Measurements from ENCODE around the gene ST6GAL2.

The ST6GAL2 gene

DNA sequence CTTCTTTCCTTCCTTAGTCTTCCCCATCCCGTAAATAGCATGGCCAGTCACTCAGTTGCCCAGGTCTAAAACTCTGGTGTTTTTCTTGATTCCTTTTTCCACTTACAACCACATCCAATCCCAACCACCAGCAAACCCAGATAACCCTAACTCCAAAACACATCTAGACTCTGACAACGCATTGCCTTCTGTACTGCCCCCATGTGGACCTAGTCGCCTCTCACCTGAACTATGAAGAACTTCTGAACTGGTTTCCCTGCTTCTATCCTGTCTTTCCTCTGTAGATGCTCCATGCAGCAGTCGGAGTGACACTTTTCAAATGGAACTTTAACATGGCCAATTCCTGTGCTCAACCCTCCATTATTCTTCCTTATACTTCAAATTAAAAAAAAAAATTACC lies 26.5 kb downstream of the ST6GAL2 start:
- no peak for DNase-seq

DNA sequence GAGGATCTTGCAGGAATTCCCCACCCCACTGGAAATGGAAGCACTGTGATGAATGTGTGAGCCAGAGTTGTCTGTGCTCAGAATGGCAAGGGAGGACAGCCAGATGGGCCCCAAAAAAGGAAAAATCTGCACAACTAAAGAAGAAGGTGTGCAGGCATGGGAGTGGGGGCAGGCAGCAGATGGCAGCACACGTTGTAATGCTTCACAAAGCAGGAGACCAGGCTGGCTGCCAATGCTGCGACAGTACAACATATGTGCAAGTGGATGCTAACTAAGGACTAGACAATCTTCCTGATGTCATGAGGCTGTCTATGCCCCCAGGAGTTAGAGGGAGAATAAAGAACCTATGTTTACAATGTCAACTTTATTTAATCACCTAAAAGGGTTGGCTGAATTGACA lies 27.2 kb downstream of the ST6GAL2 start:
- peak; percentile 80 for DNase-seq

DNA sequence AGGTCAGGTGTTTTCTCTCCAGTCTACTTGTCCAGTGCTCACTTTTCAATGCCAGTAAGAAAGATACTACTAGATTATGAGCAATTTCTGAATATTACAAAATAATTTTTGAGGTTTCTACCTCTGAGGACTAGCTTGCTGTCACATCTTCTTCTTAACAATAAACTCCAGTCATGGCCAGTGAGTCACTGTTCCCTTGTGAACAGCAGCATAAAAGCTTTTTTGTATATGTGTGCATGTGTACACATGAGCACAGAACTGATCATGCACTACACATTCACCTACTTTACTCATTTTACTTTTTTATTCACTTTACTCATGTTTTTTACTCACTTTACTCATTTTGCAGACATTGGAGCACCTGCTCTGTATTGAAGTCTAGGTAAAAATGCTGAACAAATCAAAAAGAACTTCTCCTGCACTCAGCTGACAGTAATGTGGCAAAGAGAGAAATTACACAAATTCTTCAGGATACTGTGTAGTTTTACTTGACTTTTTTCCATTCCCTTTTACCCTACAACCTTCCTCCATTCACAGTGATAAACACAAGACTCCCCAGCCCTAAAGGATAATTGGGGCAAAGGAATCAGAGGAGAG lies 28.0 kb downstream of the ST6GAL2 start:
- no peak for DNase-seq

DNA sequence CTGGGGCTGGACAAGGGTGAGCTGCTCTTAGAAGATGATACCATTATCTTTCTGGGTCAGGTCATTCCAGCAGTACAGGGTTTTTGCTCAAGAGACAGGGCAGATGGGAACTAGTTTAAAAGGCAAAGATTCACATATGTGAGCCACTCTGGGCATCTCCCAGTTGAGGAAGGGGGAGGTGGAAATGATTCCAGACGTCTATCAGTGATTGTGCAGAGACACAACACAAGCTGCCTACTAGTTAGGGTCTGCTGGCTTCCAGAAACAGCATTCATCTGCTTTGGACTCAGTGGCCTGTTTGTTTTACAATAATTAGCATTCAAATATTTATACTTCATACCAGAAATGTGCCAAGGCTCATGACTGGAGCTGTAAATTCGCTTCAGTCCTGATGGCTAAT lies 32.3 kb downstream of the ST6GAL2 start:
- peak; percentile 42 for DNase-seq

DNA sequence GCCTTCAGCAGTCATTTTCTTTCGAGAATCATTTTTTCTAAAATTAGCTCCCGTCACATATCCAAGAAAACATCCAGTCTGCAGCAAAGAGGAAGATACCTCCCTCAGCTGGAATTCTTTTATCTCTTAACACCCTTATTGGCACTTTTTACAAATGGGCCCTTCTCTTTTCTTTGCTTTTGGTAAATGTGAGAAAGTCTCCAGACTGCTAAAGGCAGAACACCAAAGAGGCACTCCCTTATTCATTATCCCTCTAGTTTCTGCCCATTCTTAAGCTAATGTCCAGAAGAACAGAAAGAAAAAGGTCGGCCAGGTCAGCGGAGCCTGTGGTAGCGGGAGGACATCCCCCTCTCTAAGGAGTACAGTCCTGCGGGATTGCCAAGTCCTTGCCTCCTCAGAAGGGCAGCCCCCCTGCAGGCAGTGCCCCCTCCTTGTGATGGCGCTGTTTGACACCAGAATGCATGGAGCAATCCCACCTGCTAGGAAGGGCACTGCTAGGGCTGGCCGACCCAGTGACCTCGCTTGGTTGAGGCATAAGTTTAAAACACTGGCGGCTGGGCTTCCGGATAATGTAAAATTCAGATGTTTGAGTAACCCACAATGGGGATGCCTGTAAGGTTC lies 34.0 kb downstream of the ST6GAL2 start:
- DNase-seq = no peak

DNA sequence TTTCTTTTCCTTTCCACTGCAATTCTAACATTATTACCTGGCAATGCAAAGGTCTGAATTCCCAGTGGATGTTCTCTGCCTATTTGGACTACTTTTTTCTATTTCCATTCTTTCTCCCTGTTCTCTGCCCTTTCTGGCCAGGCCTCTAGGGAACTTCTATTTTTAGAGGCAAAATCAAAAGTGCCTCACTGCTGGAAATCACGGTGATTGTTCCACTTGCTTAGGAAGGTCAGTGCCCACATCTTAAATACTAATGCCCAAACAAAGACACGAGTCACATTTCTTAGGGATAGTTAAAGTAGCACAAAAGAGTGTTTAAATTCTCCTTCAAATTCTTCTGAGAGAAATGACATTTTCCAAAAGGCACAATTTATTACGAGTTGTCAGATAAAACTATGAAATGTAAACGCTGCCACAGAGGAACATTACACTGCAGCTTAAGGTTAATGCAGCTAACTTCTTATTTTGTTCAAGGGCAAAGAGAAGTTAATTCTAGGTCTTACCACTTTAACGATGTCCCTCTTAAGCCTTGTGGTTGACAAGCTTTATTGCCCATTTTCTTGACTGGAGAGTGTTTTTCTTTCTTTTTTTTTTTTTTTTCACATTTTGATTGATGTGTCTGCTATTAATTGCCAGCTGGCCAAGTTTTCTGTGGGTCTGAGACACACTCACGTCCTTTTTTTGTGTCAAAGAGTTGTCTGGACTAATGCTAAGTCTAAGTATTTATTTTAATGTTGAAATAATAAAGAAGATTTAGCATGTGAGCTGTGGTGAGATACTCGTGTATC lies 34.7 kb downstream of the ST6GAL2 start:
- DNase-seq = peak; percentile 35

DNA sequence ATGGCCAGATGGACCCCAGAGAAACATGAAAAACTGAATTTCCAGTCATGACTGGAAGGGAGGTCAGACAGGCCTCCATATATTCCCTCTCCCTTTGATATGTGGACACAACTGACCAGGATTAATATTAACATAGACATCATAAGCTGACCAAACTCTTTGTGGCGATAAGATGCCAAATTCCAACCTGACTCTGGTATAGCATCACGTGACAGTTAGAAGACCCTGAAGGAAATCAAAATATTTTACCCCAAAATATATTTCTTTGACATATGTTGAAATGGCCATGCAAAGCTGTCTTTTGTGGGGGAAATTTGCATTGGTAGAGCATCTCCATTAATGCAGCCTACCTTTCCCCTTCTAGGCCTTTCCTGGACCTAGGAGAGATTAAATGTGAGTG lies 36.7 kb downstream of the ST6GAL2 start:
- DNase-seq = no peak

DNA sequence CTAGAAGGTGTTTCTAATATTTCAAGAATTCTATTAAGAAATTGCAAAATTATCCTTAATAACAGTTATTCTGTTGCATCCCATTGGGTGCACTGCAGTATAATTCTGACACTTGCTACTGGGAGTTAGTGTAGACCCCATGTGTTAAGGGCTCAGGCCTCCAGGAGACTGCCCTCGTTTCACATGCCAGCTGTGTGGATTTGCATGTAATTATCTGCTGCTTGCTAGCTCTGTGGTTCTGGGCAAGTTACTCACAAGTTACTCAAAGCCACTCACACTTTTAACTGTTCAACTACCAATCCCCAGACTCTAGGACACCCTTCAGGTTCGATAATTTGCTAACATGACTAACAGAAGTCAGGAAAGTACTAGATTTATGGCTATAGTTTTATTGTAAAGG lies 38.6 kb downstream of the ST6GAL2 start:
- peak; percentile 29 for DNase-seq

DNA sequence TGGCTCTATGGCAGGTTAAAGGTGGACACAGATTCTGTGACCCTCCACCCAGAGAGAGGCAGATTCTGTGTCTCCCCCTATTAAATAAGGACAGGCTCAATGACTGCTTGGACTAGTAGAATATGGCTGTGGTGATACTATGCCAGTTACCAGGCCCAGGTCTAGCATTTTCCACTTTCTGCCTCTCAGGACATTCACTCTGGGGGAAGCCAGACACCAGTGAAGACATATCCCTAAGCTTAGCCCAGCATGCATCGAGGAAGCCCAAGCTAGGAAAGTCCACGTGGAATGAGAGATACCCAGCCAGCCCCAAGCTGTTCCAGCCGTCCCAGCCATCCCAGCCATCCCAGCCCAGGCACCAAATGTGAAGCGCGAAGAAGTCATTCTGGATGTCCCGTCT lies 40.3 kb downstream of the ST6GAL2 start:
- no peak for DNase-seq

DNA sequence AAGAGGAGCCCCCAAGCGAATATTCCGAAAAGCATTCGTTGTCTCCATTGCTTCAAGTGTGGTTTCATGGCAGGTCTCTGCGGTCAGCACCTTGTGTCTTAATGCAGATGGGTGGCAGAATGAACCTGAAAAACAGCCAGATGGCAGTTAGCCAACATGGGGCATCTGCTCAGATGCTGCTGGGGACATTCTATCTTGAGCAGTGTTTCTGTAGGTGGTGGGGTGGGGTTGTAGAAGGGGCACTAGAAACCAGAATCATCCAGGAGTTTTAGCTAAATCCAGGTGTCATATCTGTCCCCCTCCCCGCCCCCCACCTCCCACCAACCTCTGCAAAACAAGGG lies 42.1 kb downstream of the ST6GAL2 start:
- DNase-seq = peak; percentile 68

DNA sequence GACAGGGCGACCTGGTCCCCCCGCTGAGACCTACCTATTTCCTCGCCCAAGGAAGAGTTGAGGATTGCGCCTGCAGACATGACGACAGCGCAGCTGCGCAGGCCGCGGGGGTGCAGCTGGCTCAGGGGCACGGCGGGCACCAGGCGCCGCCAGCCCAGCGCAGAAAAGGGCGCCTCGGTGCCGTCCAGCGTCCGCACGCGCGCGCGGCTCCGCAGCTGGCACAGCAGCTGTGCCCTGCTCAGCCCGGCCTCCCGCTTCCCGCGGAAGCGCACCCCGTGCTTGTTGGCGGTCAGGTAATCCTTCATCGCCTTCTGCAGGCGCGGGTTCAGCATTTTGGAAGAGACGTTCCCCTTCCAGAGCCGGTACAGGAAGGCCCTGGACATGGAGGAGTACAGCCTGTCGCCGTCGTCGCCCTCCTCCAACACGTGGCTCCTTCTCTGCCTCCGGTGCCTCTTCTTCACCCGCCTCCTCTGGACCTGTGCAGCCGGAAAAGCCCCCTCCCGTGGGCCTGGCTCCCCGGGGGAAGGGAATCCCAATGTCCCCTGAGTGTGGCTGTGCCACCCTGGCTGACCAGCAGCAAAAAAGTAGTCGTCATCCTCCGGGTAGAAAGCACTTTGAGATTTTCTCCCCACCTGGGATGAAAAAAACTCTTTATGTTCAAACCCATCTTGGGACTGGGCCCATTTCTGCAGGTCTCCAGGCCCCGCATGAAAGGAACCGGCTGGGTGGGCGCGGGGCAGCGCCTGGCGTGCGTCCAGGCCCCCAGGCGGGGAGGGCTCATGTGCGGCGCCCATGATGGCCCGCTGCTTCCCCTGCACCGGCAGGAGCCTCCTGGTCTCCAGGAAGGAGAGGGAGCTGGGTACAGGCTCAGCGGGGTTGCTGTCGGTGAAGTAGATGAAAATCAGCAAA lies 42.7 kb downstream of the ST6GAL2 start:
- DNase-seq = no peak

DNA sequence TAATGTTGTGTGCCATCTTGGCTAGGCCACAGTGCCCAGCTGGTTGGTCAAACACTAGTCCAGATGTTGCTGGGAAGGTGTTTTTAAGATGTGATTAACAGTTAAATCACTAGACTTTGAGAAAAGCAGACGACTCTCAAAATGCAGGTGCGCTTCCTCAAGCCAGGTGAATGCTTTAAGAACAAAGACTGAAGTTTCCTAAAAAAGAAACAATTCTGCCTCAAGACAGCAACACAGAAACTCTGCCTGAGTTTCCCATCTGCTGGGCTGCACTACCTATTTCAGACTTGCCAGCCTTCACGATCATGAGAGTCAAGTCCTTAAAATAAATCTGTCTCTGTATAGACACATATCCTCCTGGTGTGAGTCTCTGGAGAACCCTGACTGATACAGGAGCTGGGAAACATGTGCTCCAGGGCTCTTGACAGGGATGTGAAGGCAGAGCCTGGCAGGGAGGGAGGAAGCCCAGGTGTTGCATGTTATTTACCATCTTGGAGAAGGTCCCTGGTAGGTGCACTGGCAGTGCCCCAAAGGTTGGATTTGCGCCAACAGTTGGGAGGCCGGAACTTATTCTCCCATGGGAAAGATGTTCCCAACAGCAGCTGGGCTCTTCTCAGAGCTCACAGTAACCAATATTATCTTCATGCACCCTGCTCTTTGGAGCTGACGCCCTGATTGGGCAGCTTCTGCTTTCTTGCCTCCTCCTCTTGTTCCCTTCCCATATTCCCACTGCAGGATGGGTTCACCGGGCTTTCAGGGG lies 43.9 kb downstream of the ST6GAL2 start:
- DNase-seq = peak; percentile 93

DNA sequence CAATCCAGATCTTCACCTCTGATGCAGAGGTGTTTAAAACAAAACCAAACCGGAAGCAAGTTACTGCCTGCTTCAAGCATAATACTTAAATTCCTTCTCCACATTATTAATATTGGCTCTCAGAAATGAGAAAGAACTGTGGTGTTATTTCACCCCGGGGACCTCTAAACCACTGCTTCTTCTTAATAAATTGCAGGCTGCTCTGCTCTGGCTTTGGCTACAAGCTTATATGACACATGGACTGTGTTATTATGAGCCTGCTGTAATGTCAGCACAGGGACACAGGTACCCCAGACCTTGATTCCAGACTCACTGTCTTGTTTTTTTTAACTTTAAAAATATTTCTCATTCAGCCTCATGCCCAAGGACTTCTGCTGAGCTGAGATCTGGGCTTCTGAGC lies 45.1 kb downstream of the ST6GAL2 start:
- DNase-seq = no peak

DNA sequence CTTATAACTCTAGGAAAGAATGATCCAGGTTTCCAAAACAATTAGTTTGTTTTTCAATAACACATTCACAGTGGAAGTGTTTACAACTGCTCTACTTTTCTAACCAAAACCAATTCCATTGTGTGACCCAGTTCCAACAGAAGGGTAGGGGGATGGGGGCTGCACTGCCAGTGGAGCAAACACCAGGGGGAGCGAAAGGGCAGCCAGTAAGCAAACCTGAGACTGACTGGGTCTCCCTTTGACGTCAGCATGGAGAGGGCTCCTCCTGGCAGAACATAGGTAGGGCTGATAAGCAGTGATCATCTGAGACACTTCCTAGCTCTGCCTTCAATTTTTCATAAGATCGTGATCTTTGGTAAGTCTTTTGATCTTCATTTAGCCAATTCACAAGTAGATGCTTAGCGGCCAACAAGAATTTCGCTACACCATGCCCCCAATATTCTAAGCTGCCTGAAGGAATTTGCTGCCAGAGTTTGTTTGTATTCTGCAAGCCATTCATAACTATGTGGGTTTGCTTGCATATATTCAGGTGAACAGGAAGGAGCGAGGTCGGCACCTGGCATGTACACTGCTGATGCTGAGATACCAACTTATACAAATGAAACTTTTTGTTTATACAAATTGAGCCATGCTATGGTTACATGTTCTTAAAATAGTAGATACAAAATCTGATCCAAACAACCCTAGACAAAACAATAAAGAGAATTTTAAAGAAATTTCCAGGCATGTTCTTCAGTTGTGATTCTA lies 45.9 kb downstream of the ST6GAL2 start:
- peak; percentile 38 for DNase-seq

DNA sequence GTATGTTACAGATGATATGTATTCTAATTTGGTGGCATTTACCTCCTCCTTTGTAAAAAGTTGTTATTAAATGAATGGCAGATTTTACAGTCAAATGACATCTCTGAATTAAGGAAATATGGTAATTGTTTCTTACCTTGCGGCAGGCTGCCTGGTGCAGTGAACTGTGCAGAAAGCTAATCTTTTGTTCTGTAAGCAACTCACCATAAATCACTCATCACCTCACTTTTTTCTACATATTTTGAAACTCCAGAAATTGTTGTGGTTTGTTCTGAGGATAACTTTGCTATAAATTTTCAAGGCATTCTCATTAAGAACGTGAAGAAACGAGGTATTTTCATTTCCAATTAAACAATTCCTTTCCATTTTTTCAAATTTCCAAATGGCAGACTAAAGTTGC lies 52.7 kb downstream of the ST6GAL2 start:
- DNase-seq = peak; percentile 10

DNA sequence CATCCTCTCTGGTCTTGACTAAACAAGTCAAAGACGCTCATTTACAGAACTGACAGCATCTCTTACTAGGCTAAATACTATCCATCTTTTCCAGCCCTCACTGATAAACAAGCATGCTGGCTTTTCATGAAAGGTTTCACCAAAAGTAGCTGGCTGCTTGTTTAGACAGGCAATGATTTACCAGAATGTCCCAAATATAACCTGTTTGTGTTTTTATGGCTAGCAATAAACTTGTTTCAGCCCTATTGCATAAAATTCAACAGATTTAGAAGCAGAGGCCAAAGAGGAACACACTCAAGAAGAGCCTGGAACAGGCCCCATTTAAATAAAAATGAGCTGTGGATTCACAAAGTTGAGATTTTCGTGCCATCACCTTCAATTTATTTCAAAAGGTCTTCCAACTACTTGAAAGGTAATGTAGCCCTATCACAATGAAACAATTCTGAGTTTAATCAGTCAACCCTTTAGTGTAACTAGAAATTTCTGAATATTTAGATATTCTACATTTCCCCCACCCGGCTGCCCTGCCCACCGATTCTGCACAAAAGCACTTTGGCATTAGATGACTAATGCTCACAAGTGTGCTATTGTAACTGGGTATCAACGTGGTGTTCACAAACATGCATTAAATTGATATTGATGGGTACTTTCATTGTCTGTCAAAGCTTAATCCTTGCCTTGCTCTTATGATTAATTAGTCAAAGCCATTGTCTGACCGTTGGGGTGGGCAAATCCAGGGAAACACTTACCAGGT lies 54.0 kb downstream of the ST6GAL2 start:
- DNase-seq = no peak

DNA sequence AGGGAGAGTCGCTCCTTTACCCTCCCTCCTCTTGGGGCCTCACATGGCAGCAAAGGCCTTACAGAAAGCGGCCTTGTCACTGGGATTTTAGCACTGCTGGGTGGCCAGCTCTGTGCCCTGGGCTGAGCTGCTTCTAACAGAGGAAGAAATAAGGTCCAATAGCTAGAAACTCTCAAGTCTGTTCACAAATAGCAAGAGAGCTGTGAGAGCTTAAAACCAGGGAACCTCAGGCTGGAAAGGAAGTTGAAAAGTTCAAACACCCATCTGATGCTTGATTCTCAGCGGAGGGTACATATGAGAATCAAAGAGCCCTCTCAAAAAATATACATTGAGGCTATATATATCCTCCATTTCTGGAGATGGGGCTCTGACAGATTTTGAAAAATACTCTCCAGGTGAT lies 54.7 kb downstream of the ST6GAL2 start:
- DNase-seq = no peak

DNA sequence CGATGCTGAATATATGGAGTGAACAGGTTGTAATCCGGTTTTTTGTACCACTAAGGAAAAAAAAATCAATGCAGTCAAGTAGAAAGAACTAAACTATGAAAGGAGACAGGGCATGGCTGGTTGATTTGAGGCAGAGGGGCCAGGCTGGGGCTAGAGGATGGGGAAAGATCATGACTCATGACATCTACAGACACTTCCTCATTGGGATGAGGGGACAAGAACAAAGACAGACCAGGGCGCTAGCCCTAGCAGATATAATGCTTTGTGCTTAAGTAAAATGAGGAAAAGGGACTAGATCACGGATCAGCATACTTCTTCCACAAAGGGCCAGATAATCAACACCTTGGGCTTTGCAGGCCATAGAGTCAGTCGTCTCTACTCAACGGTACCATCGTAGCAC lies 55.8 kb downstream of the ST6GAL2 start:
- DNase-seq = no peak

DNA sequence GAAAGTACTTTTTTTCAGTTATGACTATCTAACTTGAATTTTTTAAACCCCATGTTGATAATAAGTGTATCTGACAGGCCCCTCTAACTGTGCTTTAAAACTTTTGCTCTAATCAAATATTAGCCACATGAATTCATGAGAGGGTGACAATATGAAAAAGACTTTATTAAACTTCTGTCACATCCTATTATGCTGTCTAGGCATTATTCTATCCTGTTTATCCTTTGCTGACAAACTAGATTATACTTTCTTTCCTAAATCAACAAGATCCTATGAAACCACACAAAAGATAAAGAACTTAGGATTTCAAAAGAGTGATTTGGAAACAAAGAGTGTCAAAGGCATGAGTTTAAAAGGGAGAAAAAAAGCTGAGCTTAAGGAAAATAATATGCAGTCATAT lies 57.8 kb downstream of the ST6GAL2 start:
- no peak for DNase-seq

DNA sequence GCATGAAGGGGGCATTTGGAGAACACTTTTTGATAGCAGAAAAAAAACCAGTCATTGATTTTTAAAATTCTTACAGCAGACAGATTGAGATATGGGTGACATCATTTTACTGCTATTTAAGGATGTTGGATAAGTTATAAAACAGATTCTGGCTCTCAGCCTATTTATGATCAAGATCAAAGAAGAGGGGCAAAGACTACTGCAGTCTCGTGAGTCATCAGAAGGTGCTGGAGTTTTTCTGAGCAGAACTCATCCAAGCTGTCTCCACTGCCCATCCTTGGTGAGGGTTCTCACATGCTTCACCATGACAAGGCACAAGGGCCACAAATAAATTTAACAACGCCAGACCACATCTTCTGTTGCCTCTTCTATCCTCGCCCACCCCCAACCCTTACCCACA lies 58.8 kb downstream of the ST6GAL2 start:
- no peak for DNase-seq

DNA sequence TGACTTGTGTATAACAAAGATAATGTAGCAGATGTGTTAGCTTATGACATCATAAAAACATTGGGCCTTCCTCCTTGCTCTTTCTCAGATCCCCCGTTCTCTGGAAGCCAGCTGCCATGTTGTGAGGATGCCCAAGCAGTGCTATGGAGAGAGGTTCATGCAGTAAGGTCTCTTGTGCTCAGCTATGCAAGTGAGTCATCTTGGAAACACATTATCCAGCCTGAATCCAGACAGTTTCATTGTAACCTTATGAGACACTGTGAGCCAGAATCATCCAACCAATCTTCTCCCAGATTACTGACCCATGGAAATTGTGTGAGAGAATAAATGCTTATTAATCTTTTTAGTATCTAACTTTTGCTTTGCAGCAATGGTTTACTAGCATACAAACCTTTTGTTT lies 60.8 kb downstream of the ST6GAL2 start:
- DNase-seq = no peak

Measured in NCI-H69 (cell line).